Measurements from ENCODE around the gene HTATIP2.

HTATIP2 gene

DNA sequence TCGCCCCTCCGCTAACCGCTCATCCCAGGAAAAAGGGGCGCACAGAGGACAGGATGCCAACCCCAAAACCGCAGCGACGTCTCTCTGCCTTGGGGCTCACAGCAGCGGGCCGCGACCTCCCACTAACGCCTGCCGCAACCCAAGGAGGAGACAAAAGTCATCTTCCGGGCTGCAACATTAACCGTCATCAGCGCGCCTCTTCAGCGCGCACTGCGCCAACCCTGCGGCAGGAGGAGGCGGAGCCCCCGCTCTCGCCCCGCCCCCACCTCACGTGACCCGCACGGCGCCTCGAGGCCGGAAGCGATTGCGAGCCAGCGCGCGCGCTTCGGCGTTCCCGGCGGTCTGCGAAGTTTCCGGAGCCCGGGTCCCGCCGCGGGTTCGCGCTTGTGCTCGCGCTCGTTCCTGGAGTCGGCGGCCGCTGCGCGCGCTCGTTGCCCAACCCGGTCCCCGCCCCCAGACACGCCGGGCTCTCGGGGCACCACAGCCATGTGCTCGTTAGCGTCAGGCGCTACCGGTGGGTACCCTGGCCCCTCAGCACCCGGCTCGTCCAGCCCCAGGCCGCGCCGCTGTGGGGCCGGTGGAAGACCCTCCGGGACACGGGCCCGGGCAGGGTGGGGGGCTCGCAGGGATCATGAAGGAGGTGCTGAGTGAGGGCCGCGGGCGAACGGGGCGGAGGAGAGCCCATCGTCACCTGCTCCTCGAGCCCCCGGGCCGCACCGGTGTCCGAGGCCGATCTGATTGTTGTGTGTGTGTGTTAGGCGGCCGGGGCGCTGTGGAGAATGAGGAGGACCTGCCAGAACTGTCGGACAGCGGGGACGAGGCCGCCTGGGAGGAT lies 24.0 kb downstream of the HTATIP2 start, which contains the start of gene PRMT3:
Gene PRMT3, plus strand, starts transcription at position 456 of the 835 bp plus-strand sequence. Its CDS starts 31 bp downstream, at position 487.
- ATAC-seq (ENCODE audit: low read depth), result peak; percentile 87
- H3K36me3 Mint-ChIP-seq, result peaks cover 4% of the 10 kb centered on the region
- peak within 1 kb of the TSS; percentile 97 for H3K27ac Mint-ChIP-seq
- H3K27me3 Mint-ChIP-seq, result no peaks in the 10 kb centered on the region
- no peaks in the 10 kb centered on the region for H3K9me3 Mint-ChIP-seq
- H3K4me3 Mint-ChIP-seq, result peak within 1 kb of the TSS; percentile 99
- peaks cover 10% of the 10 kb centered on the region for H3K4me1 Mint-ChIP-seq
- peak; percentile 98 to 99 for DNase-seq (ENCODE audit: low spot score in 2 of 2)

- DNase-seq (ENCODE audit: low spot score in 2 of 2) (no peak), ATAC-seq (ENCODE audit: low read depth) (no peak)
- Mint-ChIP-seq H3K36me3 (peaks cover 8% of the 10 kb centered on the region), H3K27ac (peak overlapping the region; percentile 97), H3K4me3 (peak overlapping the region; percentile 99), H3K9me3 (no peaks in the 10 kb centered on the region), H3K4me1 (peaks cover 10% of the 10 kb centered on the region), H3K27me3 (no peaks in the 10 kb centered on the region)
Observed at GRCh38 chr11:20388096-20389055, 24.9 kb downstream of the HTATIP2 start.

GRCh38 chr11:20397281-20397680 lies 33.8 kb downstream of the HTATIP2 start:
- no peaks in the 10 kb centered on the region for H3K27me3 Mint-ChIP-seq
- no peak overlapping the region for H3K27ac Mint-ChIP-seq
- H3K36me3 Mint-ChIP-seq, result peaks cover 12% of the 10 kb centered on the region
- ATAC-seq (ENCODE audit: low read depth) (peak; percentile 65), DNase-seq (ENCODE audit: low spot score in 2 of 2) (no peak)
- H3K4me3 Mint-ChIP-seq, result no peak overlapping the region
- H3K4me1 Mint-ChIP-seq, result peaks cover 3% of the 10 kb centered on the region
- H3K9me3 Mint-ChIP-seq, result no peaks in the 10 kb centered on the region

- Mint-ChIP-seq H3K27ac (no peak overlapping the region), H3K9me3 (no peaks in the 10 kb centered on the region)
- ATAC-seq (ENCODE audit: low read depth), result no peak
Observed at GRCh38 chr11:20399498-20399897, 36.0 kb downstream of the HTATIP2 start.

GRCh38 chr11:20403059-20403458 lies 39.5 kb downstream of the HTATIP2 start:
- H3K9me3 Mint-ChIP-seq, result no peaks in the 10 kb centered on the region
- H3K27ac Mint-ChIP-seq, result no peak overlapping the region
- ATAC-seq (ENCODE audit: low read depth), result no peak
- H3K36me3 Mint-ChIP-seq, result peaks cover 17% of the 10 kb centered on the region
- no peak overlapping the region for H3K4me3 Mint-ChIP-seq
- H3K4me1 Mint-ChIP-seq, result no peaks in the 10 kb centered on the region
- H3K27me3 Mint-ChIP-seq, result no peaks in the 10 kb centered on the region
- no peak for DNase-seq (ENCODE audit: low spot score in 2 of 2)

More at GRCh38 chr11:20399498-20399897, 36.0 kb downstream of the HTATIP2 start:
- DNase-seq (ENCODE audit: low spot score in 2 of 2), result no peak
- Mint-ChIP-seq H3K27me3 (no peaks in the 10 kb centered on the region), H3K4me3 (no peak overlapping the region), H3K36me3 (peaks cover 15% of the 10 kb centered on the region), H3K4me1 (peaks cover 3% of the 10 kb centered on the region)

DNA sequence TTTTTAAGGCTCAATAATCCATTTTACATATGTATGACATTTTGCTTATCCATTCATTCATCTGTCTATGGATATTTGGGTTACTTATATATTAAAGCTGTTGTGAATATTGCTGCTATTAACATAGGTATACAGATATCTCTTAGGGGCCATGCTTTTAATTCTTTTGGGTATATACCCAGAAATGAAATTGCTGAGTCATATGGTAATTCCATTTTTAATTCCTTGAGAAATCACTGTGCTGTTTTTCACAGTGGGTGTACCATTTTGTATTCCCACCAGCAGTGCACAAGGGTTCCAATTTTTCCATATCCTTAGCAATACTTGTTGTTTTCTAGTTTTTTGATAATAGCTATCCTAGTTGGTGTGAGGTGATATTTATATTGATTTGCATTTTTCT lies 43.0 kb downstream of the HTATIP2 start:
- ATAC-seq (ENCODE audit: low read depth) (no peak), DNase-seq (ENCODE audit: low spot score in 2 of 2) (no peak)
- no peaks in the 10 kb centered on the region for H3K27me3 Mint-ChIP-seq
- no peaks in the 10 kb centered on the region for H3K9me3 Mint-ChIP-seq
- H3K4me1 Mint-ChIP-seq, result no peaks in the 10 kb centered on the region
- H3K36me3 Mint-ChIP-seq, result peaks cover 16% of the 10 kb centered on the region
- no peak overlapping the region for H3K27ac Mint-ChIP-seq
- no peak overlapping the region for H3K4me3 Mint-ChIP-seq

- H3K9me3 Mint-ChIP-seq, result no peaks in the 10 kb centered on the region
- DNase-seq (ENCODE audit: low spot score in 2 of 2) (no peak), ATAC-seq (ENCODE audit: low read depth) (no peak)
- H3K27me3 Mint-ChIP-seq, result no peaks in the 10 kb centered on the region
- no peaks in the 10 kb centered on the region for H3K4me1 Mint-ChIP-seq
- H3K27ac Mint-ChIP-seq, result no peak overlapping the region
- no peak overlapping the region for H3K4me3 Mint-ChIP-seq
- H3K36me3 Mint-ChIP-seq, result peaks cover 15% of the 10 kb centered on the region
Observed at GRCh38 chr11:20407344-20407743, 43.8 kb downstream of the HTATIP2 start.

- DNase-seq (ENCODE audit: low spot score in 2 of 2) (no peak), ATAC-seq (ENCODE audit: low read depth) (no peak)
- Mint-ChIP-seq H3K9me3 (no peaks in the 10 kb centered on the region), H3K4me3 (no peak overlapping the region), H3K4me1 (peaks cover 3% of the 10 kb centered on the region), H3K36me3 (peaks cover 27% of the 10 kb centered on the region), H3K27ac (no peak overlapping the region), H3K27me3 (no peaks in the 10 kb centered on the region)
Observed at GRCh38 chr11:20415432-20415831, 51.9 kb downstream of the HTATIP2 start.

- DNase-seq (ENCODE audit: low spot score in 2 of 2) (no peak), ATAC-seq (ENCODE audit: low read depth) (no peak)
- no peak overlapping the region for H3K4me3 Mint-ChIP-seq
- no peak overlapping the region for H3K27ac Mint-ChIP-seq
- peaks cover 3% of the 10 kb centered on the region for H3K4me1 Mint-ChIP-seq
- H3K9me3 Mint-ChIP-seq, result no peaks in the 10 kb centered on the region
- peaks cover 33% of the 10 kb centered on the region for H3K36me3 Mint-ChIP-seq
- no peaks in the 10 kb centered on the region for H3K27me3 Mint-ChIP-seq
Observed at GRCh38 chr11:20417771-20418170, 54.3 kb downstream of the HTATIP2 start.

- H3K4me3 Mint-ChIP-seq, result no peak overlapping the region
- ATAC-seq (ENCODE audit: low read depth) (no peak), DNase-seq (ENCODE audit: low spot score in 2 of 2) (no peak)
- peaks cover 3% of the 10 kb centered on the region for H3K4me1 Mint-ChIP-seq
- peaks cover 28% of the 10 kb centered on the region for H3K36me3 Mint-ChIP-seq
- no peaks in the 10 kb centered on the region for H3K9me3 Mint-ChIP-seq
- no peaks in the 10 kb centered on the region for H3K27me3 Mint-ChIP-seq
- H3K27ac Mint-ChIP-seq, result no peak overlapping the region
Observed at GRCh38 chr11:20421946-20422345, 58.4 kb downstream of the HTATIP2 start.

DNA sequence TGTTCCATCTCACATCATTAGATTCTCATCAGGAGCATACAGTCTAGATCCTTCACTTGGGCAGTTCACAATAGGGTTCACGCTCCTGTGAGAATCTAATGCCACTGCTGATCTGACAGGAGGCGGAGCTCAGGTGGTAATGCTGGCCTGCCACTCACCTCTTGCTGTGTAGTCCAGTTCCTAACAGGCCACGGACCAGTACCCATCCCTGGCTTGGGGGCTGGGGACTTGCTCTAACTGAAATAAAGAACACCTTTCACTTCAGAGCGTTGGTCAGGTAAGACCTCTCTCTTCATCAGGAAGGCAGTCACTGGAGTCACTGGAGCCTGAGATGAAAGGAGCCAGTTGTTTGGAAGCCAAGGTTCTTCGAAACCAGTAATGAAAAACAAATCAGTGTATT lies 65.7 kb downstream of the HTATIP2 start:
- Mint-ChIP-seq H3K4me1 (no peaks in the 10 kb centered on the region), H3K4me3 (no peak overlapping the region), H3K27me3 (no peaks in the 10 kb centered on the region), H3K27ac (peak overlapping the region; percentile 35), H3K9me3 (no peaks in the 10 kb centered on the region), H3K36me3 (peaks cover 17% of the 10 kb centered on the region)
- ATAC-seq (ENCODE audit: low read depth), result no peak
- DNase-seq (ENCODE audit: low spot score in 2 of 2), result no peak
